Measurements from ENCODE around the gene MCIDAS.

Gene MCIDAS

DNA sequence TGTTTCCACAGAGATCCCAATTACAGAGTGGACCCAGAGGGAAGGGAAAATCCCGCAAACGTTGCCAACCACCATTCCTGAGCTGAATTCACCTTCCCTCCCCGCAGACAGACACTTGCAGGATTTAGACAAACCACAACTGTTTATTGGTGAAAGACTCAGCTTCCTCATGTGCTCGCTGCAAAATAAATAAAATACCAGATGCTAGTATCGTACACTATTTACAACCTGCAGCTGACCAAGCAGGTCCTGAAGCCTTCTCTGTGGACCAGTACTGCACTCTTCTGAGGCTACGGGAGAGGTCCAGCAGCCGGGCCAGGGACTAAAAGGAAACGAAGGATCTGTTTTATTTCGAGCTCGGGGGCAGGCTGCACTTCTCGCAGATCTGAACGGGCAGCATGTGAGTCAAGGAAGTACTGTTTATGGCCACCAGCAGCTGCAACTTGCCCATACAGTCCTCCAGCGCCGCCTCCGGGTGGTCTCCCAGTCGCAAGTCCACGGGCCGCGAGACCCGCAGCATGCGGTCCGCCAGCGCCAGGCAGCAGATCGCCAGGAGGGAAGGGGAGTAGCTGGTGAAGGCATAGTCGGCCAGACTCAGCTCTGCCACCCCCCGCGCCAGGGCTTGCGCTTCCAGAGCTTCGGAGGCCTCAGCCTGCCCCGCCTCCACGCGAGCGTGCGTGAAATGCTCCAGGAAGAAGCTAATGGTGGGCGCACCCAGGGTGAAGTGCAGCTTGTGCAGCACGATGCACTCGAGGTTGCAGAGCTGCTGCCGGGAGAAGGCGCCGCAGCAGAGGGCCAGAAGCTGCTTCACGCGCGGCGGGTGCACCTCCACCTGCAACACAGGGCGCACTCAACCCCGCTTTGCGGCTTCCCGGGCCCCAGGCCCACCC lies 4.2 kb upstream of the MCIDAS start:
- H3K36me3 ChIP-seq (ENCODE audit: control insufficient read depth, insufficient read depth, low read length) = no peaks in the 10 kb centered on the region
- peak overlapping the region; percentile 6 for H3K4me3 ChIP-seq (ENCODE audit: low read length)
- H3K4me1 ChIP-seq (ENCODE audit: control insufficient read depth, insufficient read depth, low read length) = peaks cover 49% of the 10 kb centered on the region
- peaks cover 90% of the 10 kb centered on the region for H3K27me3 ChIP-seq (ENCODE audit: control insufficient read depth, insufficient read depth, low read length)
- no peaks in the 10 kb centered on the region for H3K9me3 ChIP-seq (ENCODE audit: control insufficient read depth, low read length)
- H3K9ac ChIP-seq (ENCODE audit: low read length) = peak overlapping the region; percentile 71

DNA sequence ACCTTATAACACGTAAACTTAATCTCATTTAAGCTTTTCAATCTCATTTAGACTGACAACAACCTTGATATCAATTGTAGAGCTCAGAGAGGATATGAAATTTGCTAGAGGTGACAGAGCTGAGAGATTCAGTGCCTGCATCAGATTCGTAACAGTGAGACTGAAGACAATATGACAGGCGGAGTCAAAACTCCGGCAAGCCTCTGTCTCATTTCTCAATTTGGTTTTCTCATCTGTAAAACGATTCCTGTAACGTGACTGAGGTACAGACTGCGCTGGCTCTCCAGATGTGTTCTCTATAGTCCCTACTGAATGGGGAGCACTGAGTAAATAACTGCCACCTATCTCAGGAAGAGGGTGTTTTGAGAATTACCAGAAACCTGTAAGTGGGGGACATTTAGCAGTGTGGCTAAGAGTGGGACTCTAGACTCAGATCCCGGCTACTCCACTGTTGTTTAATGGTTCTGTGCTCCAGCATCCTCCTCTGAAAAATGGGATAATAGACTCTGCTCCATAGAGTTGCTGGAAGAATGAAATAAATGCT lies 3.0 kb upstream of the MCIDAS start:
- Histone ChIP-seq H3K9ac (ENCODE audit: low read length) (no peak overlapping the region), H3K4me3 (ENCODE audit: low read length) (no peak overlapping the region), H3K4me1 (ENCODE audit: control insufficient read depth, insufficient read depth, low read length) (peaks cover 54% of the 10 kb centered on the region), H3K27me3 (ENCODE audit: control insufficient read depth, insufficient read depth, low read length) (peaks cover 99% of the 10 kb centered on the region), H3K9me3 (ENCODE audit: control insufficient read depth, low read length) (no peaks in the 10 kb centered on the region), H3K36me3 (ENCODE audit: control insufficient read depth, insufficient read depth, low read length) (no peaks in the 10 kb centered on the region)

DNA sequence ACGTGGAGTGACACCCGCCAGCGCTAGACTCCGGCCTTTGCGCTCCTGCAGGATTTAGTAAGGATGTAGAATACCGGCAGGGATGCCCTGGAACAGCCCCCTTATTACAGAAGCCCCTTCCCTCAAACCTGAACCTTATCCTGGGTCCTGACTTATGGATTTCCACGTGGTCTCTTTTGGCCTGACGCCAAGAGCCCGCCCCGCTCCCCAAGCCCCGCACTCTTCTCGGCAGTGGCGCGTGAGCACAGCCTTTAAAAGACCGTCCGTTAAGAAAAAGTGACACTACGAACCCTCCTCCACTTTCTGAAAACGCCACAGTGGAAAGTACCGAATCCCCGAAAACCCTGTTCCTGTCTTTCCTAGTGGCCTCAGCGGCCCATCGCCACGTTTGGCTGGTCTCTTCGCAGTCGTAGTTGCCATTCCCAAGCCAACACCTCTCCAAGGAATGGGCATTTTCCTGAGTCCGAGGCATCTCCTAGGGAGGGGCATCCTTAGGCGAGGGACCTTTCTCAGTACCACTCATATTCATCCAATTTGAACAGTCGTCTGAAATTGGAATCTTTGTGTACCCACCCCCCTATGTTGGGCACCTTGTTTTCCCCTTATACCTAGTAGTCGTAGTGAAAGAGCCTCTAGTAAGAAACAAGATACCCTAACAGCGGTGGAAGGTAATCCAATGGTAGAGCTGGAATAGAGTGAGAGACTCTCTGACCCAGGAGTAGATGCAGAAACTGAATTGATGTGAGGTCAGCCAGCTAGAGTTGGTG lies 732 bp upstream of the MCIDAS start:
- peaks cover 100% of the 10 kb centered on the region for H3K27me3 ChIP-seq (ENCODE audit: control insufficient read depth, insufficient read depth, low read length)
- no peaks in the 10 kb centered on the region for H3K9me3 ChIP-seq (ENCODE audit: control insufficient read depth, low read length)
- peak overlapping the region; percentile 4 for H3K4me3 ChIP-seq (ENCODE audit: low read length)
- H3K4me1 ChIP-seq (ENCODE audit: control insufficient read depth, insufficient read depth, low read length) = peaks cover 44% of the 10 kb centered on the region
- H3K9ac ChIP-seq (ENCODE audit: low read length) = no peak overlapping the region
- no peaks in the 10 kb centered on the region for H3K36me3 ChIP-seq (ENCODE audit: control insufficient read depth, insufficient read depth, low read length)

DNA sequence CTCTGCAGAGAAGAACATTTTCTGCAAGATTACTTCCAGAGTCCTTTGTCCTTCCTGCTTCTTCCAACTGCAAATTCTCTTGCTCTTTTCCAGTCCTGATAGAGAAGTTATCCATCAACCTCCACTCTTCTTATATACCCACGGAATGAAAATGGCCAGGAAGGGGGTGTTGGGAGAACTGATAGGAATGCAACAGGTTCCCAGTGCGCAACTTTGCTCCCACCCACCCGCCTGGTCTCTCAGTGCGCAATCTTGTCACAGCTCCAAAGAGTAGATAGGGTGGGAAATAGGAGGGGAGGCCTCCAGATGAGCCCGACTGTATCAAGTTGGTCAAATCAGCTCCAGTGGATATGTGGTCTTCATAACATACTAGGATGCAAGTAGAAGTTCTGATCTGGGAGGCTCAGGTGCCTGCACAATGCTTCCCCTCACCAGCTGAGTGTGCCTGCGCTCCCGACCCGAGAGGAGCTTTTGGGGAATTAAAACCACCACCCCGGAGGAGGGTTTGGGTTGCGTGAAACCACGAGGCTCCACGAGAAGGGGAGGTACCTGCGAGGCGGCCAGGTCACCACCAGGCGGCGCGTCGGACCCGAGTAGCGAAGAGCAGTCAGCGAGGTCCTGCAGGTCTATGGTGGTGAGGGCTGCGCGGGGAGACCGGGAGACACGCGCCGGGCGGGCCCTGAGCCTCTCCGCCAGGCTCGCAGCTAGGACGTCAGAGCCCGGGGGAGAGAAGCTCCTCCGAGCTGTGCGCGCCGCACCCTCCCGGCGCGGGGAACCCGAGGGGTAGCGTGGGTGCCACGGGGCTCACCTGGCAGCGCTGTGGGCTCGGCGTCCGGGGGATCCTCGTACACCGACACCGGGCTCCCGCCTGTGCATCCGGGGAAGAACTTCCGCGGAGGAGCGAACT lies 835 bp downstream of the MCIDAS start:
- no peaks in the 10 kb centered on the region for H3K36me3 ChIP-seq (ENCODE audit: control insufficient read depth, insufficient read depth, low read length)
- H3K27me3 ChIP-seq (ENCODE audit: control insufficient read depth, insufficient read depth, low read length) = peaks cover 99% of the 10 kb centered on the region
- H3K4me3 ChIP-seq (ENCODE audit: low read length) = no peak overlapping the region
- H3K9me3 ChIP-seq (ENCODE audit: control insufficient read depth, low read length) = no peaks in the 10 kb centered on the region
- peaks cover 28% of the 10 kb centered on the region for H3K4me1 ChIP-seq (ENCODE audit: control insufficient read depth, insufficient read depth, low read length)
- no peak overlapping the region for H3K9ac ChIP-seq (ENCODE audit: low read length)

DNA sequence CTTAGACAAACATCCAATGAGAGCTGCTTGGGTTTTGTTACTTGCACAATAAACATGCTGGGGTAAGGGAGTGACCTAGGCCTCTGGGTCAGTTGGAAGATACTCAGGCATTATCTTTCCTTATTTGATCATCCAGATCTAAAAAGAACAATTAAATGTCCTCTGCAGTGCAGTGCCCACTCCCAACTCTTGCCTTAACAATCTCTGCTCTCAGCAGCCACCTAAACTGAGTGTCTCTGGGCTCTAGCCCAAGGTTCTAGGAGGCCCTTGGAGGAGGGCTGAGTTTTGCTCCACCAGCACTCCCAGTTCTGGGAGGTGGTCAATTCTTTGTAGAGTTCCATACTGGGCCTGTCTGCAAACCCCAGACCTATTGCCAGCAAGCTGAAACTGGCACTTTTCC lies 1.8 kb downstream of the MCIDAS start:
- no peaks in the 10 kb centered on the region for H3K9me3 ChIP-seq (ENCODE audit: control insufficient read depth, low read length)
- peaks cover 99% of the 10 kb centered on the region for H3K27me3 ChIP-seq (ENCODE audit: control insufficient read depth, insufficient read depth, low read length)
- no peak overlapping the region for H3K4me3 ChIP-seq (ENCODE audit: low read length)
- H3K36me3 ChIP-seq (ENCODE audit: control insufficient read depth, insufficient read depth, low read length) = no peaks in the 10 kb centered on the region
- H3K9ac ChIP-seq (ENCODE audit: low read length) = no peak overlapping the region
- peaks cover 31% of the 10 kb centered on the region for H3K4me1 ChIP-seq (ENCODE audit: control insufficient read depth, insufficient read depth, low read length)

DNA sequence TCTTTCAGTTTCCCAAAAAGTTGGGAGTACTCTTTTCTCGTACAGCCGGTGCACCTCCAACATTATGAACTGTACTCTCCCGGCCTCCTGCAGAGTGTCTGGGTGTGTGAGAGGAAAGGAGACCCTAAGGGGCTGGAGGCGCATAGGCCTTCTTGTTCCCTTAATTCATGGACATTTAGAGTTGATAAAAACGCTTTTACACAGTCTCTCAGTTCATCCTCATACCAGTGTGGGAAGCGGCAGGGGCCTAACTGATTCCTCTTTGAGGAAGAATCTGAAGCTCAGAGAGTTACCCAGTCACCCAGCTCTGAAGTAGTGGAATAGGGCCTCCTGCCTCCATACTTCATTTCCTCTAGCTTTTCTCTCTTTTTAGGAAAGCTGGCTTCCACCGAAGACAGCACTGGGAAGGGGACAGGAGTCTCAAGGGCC lies 3.3 kb downstream of the MCIDAS start:
- H3K4me1 ChIP-seq (ENCODE audit: control insufficient read depth, insufficient read depth, low read length) = peaks cover 41% of the 10 kb centered on the region
- no peak overlapping the region for H3K4me3 ChIP-seq (ENCODE audit: low read length)
- H3K36me3 ChIP-seq (ENCODE audit: control insufficient read depth, insufficient read depth, low read length) = no peaks in the 10 kb centered on the region
- no peaks in the 10 kb centered on the region for H3K9me3 ChIP-seq (ENCODE audit: control insufficient read depth, low read length)
- H3K9ac ChIP-seq (ENCODE audit: low read length) = no peak overlapping the region
- H3K27me3 ChIP-seq (ENCODE audit: control insufficient read depth, insufficient read depth, low read length) = peaks cover 90% of the 10 kb centered on the region

DNA sequence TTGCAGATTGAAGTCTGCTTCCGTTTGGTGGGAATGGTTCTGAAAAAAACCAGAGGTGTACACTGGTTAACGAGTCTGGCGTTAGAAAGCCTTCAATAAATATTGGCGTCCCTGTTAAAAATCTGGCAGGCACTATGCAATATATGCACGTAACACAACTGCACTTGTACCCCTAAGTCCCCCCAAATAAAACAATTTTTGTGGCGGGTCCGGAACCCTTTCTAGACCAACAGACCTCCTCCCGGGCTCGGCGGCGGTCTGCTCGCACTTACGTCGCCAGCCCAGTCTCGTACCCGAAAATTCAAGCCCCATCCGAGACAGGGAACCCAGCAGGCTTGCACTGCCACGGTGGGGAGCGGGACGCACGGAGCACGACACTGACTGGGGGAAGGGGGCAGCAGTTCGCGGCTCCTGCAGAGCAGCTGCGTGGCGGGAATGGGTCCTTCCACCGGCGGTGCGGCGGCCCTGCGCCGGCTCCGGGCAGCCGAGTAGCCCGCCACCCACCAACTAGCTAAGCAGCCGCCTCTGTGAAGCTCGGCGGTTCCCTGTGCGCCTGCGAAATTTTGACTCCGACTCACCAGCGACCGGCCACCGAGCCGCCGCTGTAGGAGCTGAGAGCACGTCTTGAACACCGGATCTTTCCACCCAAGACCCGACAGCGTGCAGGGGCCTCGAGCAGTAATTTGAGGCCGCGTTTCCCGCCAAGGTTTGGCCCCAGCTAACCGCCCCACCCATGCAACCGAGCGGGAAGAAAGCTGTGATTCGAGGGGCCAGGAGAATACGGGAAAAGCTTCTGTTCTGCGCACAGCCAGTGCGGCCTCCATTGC lies 3.9 kb downstream of the MCIDAS start:
- Histone ChIP-seq H3K9me3 (ENCODE audit: control insufficient read depth, low read length) (no peaks in the 10 kb centered on the region), H3K4me3 (ENCODE audit: low read length) (no peak overlapping the region), H3K36me3 (ENCODE audit: control insufficient read depth, insufficient read depth, low read length) (no peaks in the 10 kb centered on the region), H3K9ac (ENCODE audit: low read length) (no peak overlapping the region), H3K4me1 (ENCODE audit: control insufficient read depth, insufficient read depth, low read length) (peaks cover 41% of the 10 kb centered on the region), H3K27me3 (ENCODE audit: control insufficient read depth, insufficient read depth, low read length) (peaks cover 83% of the 10 kb centered on the region)

DNA sequence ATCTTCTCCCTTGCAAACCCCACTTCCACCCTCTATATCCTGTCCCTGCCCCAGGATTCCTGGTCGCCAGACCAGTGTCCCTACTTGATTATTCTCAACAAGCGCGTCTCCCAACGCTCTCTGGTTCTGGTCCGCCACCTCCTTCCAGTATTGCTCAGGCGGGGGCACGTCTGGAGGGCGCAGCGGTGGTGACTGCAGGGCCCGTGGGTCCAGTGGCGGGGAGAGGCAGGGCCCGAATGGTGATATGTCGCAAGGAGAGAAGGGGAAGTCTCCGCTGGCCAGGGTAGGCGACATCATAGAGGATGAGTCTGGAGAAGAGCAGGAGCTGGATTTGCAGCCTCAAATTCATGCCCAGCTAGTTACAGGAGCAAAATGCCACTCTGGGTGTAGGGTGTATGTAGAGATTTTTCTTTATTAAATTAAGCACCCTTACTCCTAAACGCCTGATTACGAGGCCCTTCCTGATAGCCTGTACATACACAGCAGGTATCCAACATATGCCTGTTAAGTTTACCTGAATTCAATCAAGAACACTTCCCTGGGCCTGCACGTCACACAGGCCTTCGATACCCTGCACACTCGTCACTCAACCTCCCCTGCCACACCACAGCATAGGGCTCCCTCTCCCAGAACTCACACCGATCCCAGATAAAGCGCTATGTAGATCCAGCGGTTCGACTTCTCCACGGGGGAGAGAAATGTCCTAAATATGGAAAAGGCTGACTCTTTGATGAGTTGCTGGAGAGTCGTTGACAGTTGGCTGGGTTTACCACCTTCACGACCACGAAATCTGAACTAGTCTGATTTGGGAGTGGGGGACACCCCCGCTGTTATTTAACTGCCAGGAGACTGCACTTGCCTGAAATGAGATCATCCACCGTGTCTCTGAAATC lies 4.8 kb downstream of the MCIDAS start:
- H3K4me3 ChIP-seq (ENCODE audit: low read length) = no peak overlapping the region
- H3K4me1 ChIP-seq (ENCODE audit: control insufficient read depth, insufficient read depth, low read length) = peaks cover 34% of the 10 kb centered on the region
- no peak overlapping the region for H3K9ac ChIP-seq (ENCODE audit: low read length)
- no peaks in the 10 kb centered on the region for H3K36me3 ChIP-seq (ENCODE audit: control insufficient read depth, insufficient read depth, low read length)
- peaks cover 75% of the 10 kb centered on the region for H3K27me3 ChIP-seq (ENCODE audit: control insufficient read depth, insufficient read depth, low read length)
- H3K9me3 ChIP-seq (ENCODE audit: control insufficient read depth, low read length) = no peaks in the 10 kb centered on the region

DNA sequence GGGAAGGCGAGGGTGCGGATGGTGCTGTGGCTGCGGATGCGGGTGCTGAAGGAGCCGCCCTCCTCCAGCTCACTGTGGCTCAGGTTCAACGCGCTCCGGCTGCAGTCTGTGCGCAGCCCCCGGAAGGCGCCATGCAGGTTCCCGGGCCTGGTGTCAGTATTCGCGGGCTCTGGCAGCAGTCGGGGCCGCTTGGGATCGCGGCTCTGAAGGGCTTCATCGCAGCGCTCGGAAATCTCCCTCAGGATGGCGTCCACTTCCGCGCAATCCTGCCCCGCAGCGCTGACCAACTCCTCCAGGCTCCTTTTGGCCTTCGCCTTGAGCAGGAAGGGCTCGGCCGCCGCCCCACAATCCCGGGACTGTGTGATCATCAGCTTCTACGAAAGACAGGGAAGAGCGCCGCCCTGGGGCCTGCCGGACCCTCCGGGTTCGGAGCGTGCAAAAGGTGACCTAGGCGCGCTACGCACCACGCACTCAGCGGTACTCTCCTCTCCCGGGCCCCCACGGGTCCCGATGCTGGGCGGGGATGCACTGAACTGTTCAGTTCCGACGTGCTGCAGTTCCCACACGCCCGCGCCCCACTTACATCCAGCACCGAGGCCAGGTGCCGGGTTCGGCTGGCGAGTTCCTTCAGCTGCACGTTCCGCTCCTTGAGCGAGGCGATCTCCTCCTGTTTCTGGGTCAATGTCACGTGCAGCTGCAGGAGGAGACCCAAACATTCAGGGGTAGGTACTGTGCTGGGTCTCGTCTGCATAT lies 6.5 kb downstream of the MCIDAS start:
- Histone ChIP-seq H3K4me1 (ENCODE audit: control insufficient read depth, insufficient read depth, low read length) (peaks cover 18% of the 10 kb centered on the region), H3K4me3 (ENCODE audit: low read length) (peak overlapping the region; percentile 46), H3K27me3 (ENCODE audit: control insufficient read depth, insufficient read depth, low read length) (peaks cover 58% of the 10 kb centered on the region), H3K36me3 (ENCODE audit: control insufficient read depth, insufficient read depth, low read length) (no peaks in the 10 kb centered on the region), H3K9me3 (ENCODE audit: control insufficient read depth, low read length) (no peaks in the 10 kb centered on the region), H3K9ac (ENCODE audit: low read length) (peak overlapping the region; percentile 25)

DNA sequence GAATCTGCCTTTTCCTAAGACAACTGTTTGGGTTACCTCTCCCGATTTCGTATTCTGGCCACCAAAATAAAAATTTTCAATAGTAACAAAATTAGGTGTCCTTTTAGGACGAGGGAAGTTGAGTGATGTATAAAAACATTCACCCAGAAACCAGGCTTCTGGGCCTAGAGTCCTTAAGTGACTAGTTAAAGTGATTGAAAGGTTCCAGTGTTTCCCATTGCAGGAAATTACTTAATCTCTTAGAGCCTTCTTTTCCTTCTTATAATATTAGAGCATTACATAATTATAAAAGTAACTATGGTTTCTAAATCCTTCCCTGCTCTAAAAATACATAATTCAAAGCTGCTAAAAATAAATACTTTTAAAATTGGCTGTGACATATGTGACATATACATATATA lies 7.3 kb downstream of the MCIDAS start:
- Histone ChIP-seq H3K9me3 (ENCODE audit: control insufficient read depth, low read length) (no peaks in the 10 kb centered on the region), H3K4me1 (ENCODE audit: control insufficient read depth, insufficient read depth, low read length) (peaks cover 18% of the 10 kb centered on the region), H3K36me3 (ENCODE audit: control insufficient read depth, insufficient read depth, low read length) (no peaks in the 10 kb centered on the region), H3K27me3 (ENCODE audit: control insufficient read depth, insufficient read depth, low read length) (peaks cover 49% of the 10 kb centered on the region), H3K4me3 (ENCODE audit: low read length) (peak overlapping the region; percentile 46), H3K9ac (ENCODE audit: low read length) (no peak overlapping the region)
